HG02588 (cell line): Measurements from ENCODE around the gene IRF9.

ENCODE experiments used
- ATAC-seq: cut with Tn5 transposase; IDR thresholded peaks from one replicate; pipeline ENCODE4 v1.9.1; 2021; ENCODE audit warnings: mild to moderate bottlenecking, moderate library complexity; ENCODE audit not compliant: unreplicated experiment

IRF9 gene

DNA sequence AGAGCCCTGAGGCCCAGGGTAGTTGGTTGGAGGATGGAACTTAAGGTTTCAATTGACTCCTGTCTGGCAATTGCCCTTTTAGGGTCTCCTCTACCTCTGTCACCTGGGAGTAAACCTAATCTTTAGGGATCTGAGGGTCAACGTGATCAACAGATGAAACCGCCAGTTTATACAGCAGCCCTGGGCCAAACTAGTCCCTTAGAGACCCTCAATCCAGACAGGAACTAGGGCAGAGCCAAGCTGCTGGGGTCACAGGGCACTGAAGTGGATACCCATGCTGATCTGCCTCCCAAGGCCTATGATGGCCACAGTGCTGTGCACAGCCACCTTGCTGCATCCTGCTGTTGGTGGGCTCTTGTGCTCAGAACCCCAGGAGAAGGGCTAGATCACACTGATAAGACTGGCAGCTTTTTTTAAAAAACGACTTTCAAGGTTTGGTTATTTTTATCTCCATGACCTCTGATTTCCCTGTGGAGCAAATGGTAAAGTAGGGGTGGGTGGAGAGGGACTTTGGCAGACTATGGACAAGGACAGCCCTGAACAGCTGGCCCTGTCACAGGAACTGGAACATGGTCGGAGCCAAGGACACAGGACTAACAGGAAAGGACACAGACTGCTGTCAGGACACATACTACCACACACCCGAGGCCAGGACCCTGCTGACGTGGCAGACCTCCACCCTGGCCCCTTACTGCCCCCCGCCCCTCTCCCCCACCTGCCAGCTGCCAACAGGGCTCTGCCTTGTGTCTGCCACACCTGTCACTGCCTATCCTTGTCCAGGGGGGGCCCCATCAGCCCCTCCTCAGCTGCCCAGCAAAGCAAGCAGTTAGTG is 30.1 kb upstream of the IRF9 start:
- ATAC-seq, result no peak

- no peak for ATAC-seq
Measured at GRCh38 chr14:24131549-24131966, 29.5 kb upstream of the IRF9 start.

DNA sequence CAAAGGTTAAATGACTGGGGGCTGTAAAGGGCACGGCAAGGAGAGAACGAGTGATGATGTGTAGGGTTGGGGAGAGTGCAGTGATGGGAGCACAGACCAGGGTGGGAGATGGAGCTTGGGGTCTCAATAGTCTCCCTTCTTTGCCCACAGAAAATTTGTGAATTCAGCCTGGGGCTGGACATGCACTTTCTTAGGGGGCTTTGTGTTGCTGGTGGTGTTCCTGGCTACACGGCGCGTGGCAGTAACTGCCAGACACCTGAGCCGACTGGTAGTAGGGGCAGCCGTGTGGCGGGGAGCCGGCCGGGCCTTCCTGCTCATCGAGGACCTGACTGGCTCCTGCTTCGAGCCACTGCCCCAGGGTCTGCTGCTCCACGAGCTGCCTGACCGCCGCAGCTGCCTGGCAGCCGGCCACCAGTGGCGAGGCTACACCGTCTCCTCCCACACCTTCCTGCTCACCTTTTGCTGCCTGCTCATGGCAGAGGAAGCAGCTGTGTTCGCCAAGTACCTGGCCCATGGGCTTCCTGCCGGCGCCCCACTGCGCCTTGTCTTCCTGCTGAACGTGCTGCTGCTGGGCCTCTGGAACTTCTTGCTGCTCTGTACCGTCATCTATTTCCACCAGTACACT is 28.9 kb upstream of the IRF9 start:
- ATAC-seq, result no peak

DNA sequence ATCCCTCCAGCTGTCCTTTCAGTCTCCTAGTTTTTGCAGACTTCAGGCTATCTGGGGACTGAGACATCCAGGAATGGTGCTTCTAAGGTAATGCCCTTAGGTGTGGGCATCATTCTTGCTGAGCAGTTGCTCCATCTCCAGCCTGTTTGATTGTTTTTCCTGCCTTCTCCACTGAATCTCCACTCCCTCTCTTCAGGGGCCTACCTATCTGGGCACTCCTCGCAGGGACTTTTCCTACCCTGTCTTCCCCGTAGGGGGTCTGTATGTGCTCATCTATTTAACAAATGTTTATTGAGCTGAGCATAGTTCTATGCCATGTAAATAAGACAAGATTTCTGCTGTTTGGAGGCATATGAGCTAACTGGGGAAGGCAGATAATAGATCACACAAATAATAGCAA is 28.1 kb upstream of the IRF9 start:
- ATAC-seq, result no peak

DNA sequence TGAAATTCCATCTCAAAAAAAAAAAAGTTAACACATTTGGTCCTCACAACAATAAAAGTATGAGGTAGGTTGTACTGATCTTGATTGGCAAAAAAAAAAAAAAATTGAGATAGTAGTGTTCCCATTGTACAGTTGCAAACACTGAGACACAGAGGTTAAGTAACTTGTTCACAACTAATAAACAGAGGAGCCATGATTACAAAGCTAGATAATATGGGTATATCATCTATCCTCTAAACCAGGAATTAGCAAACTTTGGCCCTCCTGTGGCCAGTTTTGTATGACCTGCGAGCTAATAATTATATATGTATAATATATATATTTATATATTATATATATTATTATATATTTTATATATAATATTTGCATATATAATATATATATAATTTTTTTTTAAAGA is 27.3 kb upstream of the IRF9 start:
- no peak for ATAC-seq

DNA sequence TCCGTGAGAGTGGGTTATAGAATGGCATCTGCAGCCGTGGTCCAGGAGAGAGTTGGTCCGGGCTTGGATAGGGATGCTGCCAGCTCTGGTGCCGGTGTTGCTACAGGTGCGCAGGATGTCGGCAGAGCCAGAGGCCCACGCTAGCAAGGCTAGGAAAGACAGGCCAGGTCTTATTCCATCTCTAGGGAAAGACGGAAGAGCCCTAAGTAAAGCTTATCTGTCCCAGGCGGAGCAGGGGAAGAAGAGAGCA is 25.6 kb upstream of the IRF9 start:
- ATAC-seq, result no peak

GRCh38 chr14:24135834-24136683 is 25.0 kb upstream of the IRF9 start, which contains the start of gene PSME1:
Gene PSME1 (plus strand): TSS chr14:24136194. CDS start chr14:24136263, 69 bp downstream.
- peak; percentile 82 for ATAC-seq

DNA sequence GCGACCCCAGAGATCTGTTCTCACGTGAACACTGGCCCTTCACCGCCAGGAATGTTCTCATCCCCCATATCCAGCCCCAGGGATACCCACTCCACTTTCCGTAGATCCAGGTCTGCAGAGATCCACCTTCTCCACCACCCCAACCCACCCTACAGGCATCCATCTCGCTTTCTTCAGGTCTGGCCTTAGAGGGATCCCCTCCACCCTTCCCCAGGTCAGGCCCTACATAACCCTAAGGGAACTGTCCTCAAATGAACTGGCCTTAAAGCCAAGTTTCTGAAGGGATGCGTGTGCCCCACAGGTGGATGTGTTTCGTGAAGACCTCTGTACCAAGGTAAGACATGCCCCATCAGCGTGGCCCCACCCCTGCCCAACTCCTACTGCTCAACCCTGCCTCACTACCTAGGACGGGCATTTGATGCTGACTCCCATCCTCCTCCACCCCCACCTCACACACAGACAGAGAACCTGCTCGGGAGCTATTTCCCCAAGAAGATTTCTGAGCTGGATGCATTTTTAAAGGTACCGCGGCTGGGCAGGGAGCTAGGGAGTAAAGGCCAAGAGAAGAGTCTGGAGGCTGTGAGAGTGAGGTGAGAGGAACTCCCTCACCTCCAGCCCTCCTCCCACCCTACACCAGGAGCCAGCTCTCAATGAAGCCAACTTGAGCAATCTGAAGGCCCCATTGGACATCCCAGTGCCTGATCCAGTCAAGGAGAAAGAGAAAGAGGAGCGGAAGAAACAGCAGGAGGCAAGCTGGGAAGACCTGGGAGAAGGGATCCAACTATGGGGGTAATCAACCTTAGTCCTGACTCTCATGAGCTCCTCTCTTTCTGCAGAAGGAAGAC is 24.2 kb upstream of the IRF9 start:
- no peak for ATAC-seq

DNA sequence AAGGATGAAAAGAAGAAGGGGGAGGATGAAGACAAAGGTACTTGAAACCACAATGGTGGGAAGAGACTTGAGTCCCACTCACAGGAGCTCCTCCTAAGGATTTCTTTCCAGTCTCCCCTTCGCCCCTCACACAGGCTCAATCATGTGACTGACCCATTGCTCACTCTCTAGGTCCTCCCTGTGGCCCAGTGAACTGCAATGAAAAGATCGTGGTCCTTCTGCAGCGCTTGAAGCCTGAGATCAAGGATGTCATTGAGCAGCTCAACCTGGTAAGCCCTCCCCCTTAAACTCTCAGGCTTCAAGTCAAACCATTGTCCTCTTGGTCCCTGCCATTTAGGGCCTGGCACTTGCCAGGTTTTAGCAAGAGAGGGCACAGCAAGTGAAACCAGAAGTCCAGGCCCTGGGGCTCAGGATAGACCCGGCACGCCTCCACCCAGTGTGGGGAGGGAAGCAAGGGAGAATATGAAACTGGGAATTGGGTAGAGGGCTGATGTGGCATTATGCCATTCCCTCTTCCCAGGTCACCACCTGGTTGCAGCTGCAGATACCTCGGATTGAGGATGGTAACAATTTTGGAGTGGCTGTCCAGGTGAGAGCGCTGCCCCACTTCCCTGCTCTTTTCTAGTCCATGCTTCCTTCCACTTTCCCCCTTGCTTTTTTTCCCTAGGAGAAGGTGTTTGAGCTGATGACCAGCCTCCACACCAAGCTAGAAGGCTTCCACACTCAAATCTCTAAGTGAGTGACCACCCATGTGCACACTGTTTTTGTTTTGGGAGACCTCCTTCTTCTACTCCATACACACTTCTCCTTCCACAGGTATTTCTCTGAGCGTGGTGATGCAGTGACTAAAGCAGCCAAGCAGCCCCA is 23.3 kb upstream of the IRF9 start:
- ATAC-seq, result no peak

- no peak for ATAC-seq
Measured at GRCh38 chr14:24138396-24139271, 22.4 kb upstream of the IRF9 start.

DNA sequence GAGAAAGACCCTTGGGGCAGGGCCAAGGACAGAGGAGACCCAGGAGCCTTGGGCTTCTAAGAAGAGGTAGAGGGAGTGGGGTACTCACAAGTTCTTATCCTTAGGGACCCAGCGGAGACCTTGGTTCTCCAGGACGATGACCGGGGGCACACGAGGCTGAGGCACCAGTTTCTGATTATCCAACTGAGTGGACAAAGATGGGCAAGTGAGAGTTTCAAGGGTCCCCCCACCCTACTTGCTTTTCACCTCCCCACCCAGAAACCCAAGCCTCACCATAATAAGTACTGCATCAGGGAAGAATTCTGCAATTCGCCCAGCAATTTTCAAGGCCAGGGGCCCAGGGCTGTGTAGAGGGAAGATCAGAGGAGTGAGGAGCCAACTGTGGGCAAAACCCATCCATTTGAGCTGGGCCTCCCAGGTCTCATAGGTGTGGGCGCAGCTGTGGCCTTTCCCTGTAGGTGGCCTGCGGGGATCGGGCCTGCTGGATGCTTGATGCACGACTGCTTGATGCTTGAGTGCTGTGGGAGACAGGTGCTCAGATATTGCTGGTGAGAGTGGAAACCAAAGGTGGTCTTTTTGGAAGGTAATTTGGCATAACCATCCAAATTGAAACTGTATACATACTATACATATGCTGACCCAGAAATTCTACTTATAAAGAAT is 21.7 kb upstream of the IRF9 start:
- no peak for ATAC-seq

DNA sequence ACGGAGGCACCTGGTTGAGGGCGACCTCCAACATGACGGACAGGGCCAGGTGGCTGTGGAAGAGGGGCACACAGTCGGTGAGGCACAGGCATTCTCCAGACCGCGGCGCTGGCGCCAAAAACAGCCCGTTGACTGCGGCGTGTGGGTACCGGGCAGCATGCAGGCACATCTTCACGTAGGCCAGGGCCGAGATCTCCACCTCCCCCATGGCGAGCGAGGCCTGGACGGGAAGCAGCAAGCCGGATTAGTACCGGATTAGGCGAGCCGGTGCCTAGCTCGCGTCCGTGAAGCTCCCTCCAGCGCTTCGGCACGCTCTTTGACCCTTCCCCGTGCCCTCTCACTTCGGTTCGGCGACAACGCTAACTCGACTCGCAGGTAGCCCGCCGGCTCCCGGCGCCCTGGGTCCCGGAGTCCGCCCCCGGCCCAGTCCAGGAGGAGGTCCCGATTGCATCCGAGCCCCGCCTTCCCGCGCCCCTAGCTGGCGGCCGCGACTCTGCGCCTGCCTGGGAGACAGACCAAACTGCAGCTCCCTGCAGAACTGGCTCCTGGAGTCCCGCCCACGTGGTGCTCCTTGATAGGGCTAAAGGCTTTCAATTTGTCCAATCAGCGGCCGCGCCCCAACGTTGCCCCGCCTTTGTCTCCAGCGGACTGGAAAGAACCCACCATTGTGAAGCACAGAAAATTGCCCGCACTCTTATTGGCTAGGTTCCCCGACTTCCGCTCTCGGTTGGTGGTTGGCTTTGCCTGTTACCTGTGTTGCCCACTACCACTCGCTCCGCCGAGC is 19.8 kb upstream of the IRF9 start, which contains the start of gene EMC9:
Gene EMC9, minus strand, starts transcription at position 495 of the 784 bp plus-strand sequence. Its CDS starts 287 bp downstream, at position 208.
- peak; percentile 82 for ATAC-seq

GRCh38 chr14:24143511-24143910 is 17.6 kb upstream of the IRF9 start:
- no peak for ATAC-seq

GRCh38 chr14:24144451-24144850 is 16.6 kb upstream of the IRF9 start:
- ATAC-seq, result no peak

DNA sequence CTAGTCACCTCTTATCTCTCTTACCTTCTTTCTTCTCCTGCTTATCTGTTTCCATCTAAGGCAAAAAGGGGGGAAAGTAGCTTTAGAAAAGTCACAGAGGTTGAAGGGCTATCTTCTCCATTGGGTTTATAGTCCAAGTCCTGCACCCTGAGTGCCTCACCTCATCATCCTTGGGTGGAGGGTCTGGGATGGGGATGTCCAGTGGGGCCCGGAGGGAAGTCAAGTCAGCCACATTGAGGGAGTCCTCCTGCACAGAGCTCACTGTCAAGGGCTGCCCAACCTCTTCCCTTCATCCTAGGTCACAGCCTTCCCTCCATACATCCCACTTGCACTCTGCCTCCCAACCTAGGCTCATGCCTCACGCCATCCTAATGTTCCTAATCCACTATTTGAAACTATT is 15.8 kb upstream of the IRF9 start:
- no peak for ATAC-seq

DNA sequence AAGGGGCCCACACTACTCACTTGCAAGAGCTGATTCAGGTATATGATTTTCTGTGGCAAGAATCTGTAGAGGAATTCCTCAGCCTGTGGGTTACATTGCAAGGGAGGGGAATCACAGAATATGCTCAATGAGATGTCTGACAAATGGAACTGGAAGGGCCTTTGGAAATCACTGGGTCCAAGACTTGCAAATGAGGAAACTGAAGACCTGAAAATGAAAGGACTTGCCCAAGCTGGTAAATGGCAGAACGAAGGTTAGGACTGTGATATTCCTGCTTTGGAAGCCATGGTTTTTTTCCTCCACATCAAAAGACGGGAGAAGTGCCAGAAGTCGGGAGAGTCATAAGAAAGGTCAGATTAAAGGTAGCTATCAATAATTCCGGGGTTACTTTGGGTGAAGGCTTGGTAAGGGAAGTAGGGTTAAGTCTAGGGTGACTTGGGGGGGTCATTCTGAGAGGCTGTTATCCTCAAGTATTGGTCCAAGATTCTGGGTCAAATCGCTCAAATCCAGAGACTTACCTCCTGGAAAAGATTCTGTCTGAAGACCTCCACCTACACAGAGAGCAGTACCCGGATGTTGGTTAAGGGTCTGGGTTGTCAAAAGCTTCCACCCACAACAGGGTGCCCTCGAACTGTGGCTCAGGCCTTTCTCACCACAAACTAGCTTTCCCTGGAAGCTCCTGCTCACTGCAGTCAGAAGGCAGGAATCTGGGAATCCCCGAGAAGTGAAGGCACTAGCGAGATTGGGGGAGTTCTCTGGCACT is 15.2 kb upstream of the IRF9 start:
- ATAC-seq, result no peak

DNA sequence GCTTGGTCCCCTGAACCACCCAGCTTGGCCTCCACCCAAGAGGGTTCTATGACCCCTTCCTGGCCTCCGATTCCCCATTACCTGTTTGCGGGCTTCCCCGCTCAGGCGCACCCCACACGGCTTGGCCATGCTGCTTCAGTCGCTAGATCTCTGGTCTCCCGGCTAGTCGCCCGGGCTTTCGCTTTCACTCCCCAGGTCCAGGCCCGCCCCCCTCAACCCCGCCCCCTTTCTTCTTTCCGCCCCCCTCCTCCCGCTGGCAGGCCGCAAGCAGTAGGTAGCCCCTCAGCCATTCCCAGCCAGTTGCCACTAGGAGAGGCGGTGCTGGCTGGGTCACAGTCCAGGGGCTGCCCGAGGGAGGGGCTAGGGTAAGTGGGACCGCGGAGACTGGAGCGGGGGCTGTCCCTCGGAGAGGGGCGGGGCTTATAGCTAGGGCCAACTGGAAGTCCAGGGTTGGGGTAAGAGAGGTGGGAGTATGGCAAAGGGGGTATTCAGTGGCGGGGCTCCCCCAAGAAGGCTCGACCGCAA is 14.6 kb upstream of the IRF9 start, which contains the start of gene PSME2:
Gene PSME2, minus strand, starts transcription at position 158 of the 525 bp plus-strand sequence. Its CDS starts 29 bp downstream, at position 129.
- peak; percentile 47 for ATAC-seq
